ENCODE data around the gene DDR2.

DNA sequence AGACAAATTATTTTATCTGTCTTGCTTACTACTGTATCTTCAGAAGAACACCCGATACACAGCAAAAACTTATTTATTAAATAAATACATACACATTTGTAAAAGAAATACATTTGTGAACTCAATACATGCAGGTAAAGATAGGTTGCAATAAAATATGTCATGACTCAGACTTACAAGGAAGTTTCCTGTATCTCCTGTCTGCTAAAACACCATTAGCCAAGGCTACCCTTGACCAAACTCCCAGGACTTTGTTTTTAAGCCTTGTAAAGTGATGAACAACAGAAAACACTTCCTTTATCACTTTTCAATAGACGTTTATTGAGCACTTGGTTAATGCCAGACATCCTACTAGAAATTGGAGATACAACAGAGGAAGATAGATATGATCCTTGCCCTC, 101.8 kb downstream of the DDR2 start:
- no peak for TF ChIP-seq POLR2A (IDR thresholded peaks at IDR 0.05; ENCODE audit: low read length)
- TF ChIP-seq GATA1 (IDR thresholded peaks at IDR 0.05; ENCODE audit: low read depth, low read length), result no peak

Measured in erythroblast (primary cell).